ENCODE results near the gene CENPH. TPM values are rescaled to one million over a fixed set of nuclear protein-coding genes. Genes with fewer than 3 reads are reported as not detected.
A peak's percentile ranks its signal among the peaks of the same experiment; 100 is the strongest.
"Not testable (repeated sequence)": the region's sequence is repeated elsewhere in the genome, so short reads cannot be mapped to it uniquely, and the experiment has no call there.

Gene CENPH
- polyA plus RNA-seq (2013) = 23.9 and 25.7 TPM in 2 replicates

DNA sequence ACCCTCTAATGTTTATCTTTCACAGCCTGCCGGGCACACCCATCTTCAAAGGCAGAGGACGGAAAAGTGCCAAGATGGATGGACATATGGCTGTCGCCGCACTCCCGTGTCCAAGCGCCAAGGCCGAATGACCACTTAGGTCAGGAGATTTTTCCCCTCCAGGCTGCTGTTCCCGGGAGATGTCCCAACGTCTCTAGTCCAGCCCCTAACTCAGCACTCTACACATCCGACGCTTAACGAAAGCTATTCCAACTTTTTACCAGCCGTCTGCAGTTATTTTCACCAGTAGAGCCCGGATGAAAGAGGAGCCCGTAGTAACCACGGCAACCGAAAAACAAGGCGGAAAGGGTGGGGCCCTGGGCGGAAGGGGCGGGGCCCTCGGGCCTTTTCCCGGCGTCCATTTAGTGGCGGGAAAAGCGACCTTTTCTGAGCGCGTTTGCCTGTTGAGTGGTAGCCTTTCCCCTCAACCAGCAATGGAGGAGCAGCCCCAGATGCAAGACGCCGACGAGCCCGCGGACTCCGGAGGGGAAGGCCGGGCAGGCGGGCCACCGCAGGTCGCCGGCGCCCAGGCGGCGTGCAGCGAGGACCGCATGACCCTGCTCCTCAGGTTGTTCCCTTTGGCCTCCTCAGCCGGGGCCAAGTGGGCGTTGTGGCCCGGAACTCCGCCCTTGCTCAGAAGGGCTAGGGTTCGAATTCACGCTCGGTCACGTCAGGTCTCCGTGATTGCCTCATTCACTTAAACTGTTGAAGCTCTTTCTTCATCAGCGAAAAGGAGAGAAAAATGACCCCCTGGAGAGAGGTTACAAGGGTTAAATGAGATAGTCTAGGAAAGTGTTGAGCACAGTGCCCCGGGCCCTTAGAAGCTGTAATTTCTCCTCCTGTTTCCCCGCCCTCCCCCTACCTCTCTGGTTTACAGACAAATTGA, at the start of gene CENPH:
CENPH (plus strand) TSS at position 422 of the 925 bp plus-strand sequence; CDS start at position 474, 52 bp downstream.
- Histone ChIP-seq H3K9me3 (ENCODE audit: insufficient read depth, low read depth, low read length) (no peaks in the 10 kb centered on the region), H2BK12ac (ENCODE audit: low read length) (no peak within 1 kb of the TSS), H3K79me1 (ENCODE audit: low read length) (peaks cover 11% of the 10 kb centered on the region), H3K14ac (ENCODE audit: low read length) (peak within 1 kb of the TSS; percentile 86), H3K4ac (ENCODE audit: low read depth, low read length) (peak within 1 kb of the TSS; percentile 13), H3K4me1 (ENCODE audit: control insufficient read depth in 1 of 2, insufficient read depth in 2 of 2, low read length in 2 of 2) (peaks cover 2 to 7% of the 10 kb centered on the region in 2 experiments), H3K79me2 (ENCODE audit: control insufficient read depth, insufficient read depth, low read length, poor library complexity) (peaks cover 6% of the 10 kb centered on the region), H3K23ac (ENCODE audit: low read length) (no peak within 1 kb of the TSS), H3K27me3 (ENCODE audit: insufficient read depth, low read length) (no peaks in the 10 kb centered on the region), H4K8ac (ENCODE audit: low read depth, low read length) (peak within 1 kb of the TSS; percentile 91), H2AK5ac (ENCODE audit: low read length) (no peak within 1 kb of the TSS), H2AFZ (ENCODE audit: insufficient read depth, low read length, poor library complexity) (peak within 1 kb of the TSS; percentile 92), H3K27ac (ENCODE audit: low read depth, low read length) (peak within 1 kb of the TSS; percentile 92), H3K9ac (ENCODE audit: low read length) (peak within 1 kb of the TSS; percentile 88), H3K36me3 (ENCODE audit: control insufficient read depth in 1 of 2, insufficient read depth in 2 of 2, low read length in 2 of 2) (peaks cover 5 to 6% of the 10 kb centered on the region in 2 experiments), H3K18ac (ENCODE audit: low read length) (peak within 1 kb of the TSS; percentile 82), H4K12ac (ENCODE audit: low read depth, low read length) (peak within 1 kb of the TSS; percentile 58), H3K4me2 (ENCODE audit: low read length) (peak within 1 kb of the TSS; percentile 86), H2BK120ac (ENCODE audit: insufficient read depth, low read length, poor library complexity) (peak within 1 kb of the TSS; percentile 54), H4K91ac (ENCODE audit: low read depth, low read length) (peak within 1 kb of the TSS; percentile 60), H3K4me3 (ENCODE audit: low read depth, low read length) (peak within 1 kb of the TSS; percentile 93), H2BK5ac (ENCODE audit: low read depth, low read length, poor library complexity) (peak within 1 kb of the TSS; percentile 71)
- WGBS (ENCODE audit: extremely low coverage, insufficient coverage, insufficient read length) = no CpG with 5 or more reads among the region's 55 CpGs
- DNase-seq = peak; percentile 93 to 98

DNA sequence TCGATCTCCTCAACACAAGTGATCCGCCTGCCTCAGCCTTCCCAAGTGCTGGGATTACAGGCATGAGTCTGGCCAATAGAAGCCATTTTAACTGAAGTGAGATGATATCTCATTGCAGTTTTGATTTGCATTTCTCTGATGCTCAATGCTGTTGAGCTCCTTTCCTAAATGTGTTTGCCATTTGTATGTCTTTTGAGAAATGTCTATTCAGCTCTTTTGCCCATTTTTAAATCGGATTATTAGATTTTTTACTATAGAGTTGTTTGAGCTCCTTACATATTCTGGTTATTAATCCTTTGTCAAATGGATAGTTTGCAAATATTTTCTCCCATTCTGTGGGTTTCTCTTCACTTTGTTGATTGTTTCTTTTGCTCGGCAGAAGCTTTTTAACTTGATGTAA, 49.1 kb upstream of the CENPH start:
- H2BK120ac ChIP-seq (ENCODE audit: insufficient read depth, low read length, poor library complexity); H3K27me3 ChIP-seq (ENCODE audit: insufficient read depth, low read length); H4K8ac ChIP-seq (ENCODE audit: low read depth, low read length); H4K91ac ChIP-seq (ENCODE audit: low read depth, low read length); H3K14ac ChIP-seq (ENCODE audit: low read length); H3K23ac ChIP-seq (ENCODE audit: low read length); H3K79me2 ChIP-seq (ENCODE audit: control insufficient read depth, insufficient read depth, low read length, poor library complexity); H2AK5ac ChIP-seq (ENCODE audit: low read length); H3K9ac ChIP-seq (ENCODE audit: low read length); H3K79me1 ChIP-seq (ENCODE audit: low read length); H4K12ac ChIP-seq (ENCODE audit: low read depth, low read length); H3K4ac ChIP-seq (ENCODE audit: low read depth, low read length); H2BK12ac ChIP-seq (ENCODE audit: low read length); H3K9me3 ChIP-seq (ENCODE audit: insufficient read depth, low read depth, low read length); H3K4me1 ChIP-seq (ENCODE audit: control insufficient read depth in 1 of 2, insufficient read depth in 2 of 2, low read length in 2 of 2); H3K4me2 ChIP-seq (ENCODE audit: low read length); H2BK5ac ChIP-seq (ENCODE audit: low read depth, low read length, poor library complexity); H3K27ac ChIP-seq (ENCODE audit: low read depth, low read length); H2AFZ ChIP-seq (ENCODE audit: insufficient read depth, low read length, poor library complexity); DNase-seq; H3K4me3 ChIP-seq (ENCODE audit: low read depth, low read length); H3K18ac ChIP-seq (ENCODE audit: low read length); H3K36me3 ChIP-seq (ENCODE audit: control insufficient read depth in 1 of 2, insufficient read depth in 2 of 2, low read length in 2 of 2): not testable (repeated sequence)
- WGBS (ENCODE audit: extremely low coverage, insufficient coverage, insufficient read length) = no CpG with 5 or more reads among the region's 4 CpGs

- Histone ChIP-seq H3K4ac (ENCODE audit: low read depth, low read length) (no peak overlapping the region), H3K14ac (ENCODE audit: low read length) (no peak overlapping the region), H2BK120ac (ENCODE audit: insufficient read depth, low read length, poor library complexity) (no peak overlapping the region), H3K9ac (ENCODE audit: low read length) (no peak overlapping the region), H3K27ac (ENCODE audit: low read depth, low read length) (no peak overlapping the region), H4K12ac (ENCODE audit: low read depth, low read length) (no peak overlapping the region), H2BK5ac (ENCODE audit: low read depth, low read length, poor library complexity) (no peak overlapping the region), H4K8ac (ENCODE audit: low read depth, low read length) (no peak overlapping the region), H3K79me2 (ENCODE audit: control insufficient read depth, insufficient read depth, low read length, poor library complexity) (no peaks in the 10 kb centered on the region), H2BK12ac (ENCODE audit: low read length) (no peak overlapping the region), H2AFZ (ENCODE audit: insufficient read depth, low read length, poor library complexity) (no peak overlapping the region), H3K4me2 (ENCODE audit: low read length) (no peak overlapping the region), H4K91ac (ENCODE audit: low read depth, low read length) (no peak overlapping the region), H3K79me1 (ENCODE audit: low read length) (no peaks in the 10 kb centered on the region), H2AK5ac (ENCODE audit: low read length) (no peak overlapping the region), H3K4me3 (ENCODE audit: low read depth, low read length) (no peak overlapping the region), H3K9me3 (ENCODE audit: insufficient read depth, low read depth, low read length) (no peaks in the 10 kb centered on the region), H3K4me1 (ENCODE audit: control insufficient read depth in 1 of 2, insufficient read depth in 2 of 2, low read length in 2 of 2) (no peaks in the 10 kb centered on the region), H3K18ac (ENCODE audit: low read length) (no peak overlapping the region), H3K27me3 (ENCODE audit: insufficient read depth, low read length) (no peaks in the 10 kb centered on the region), H3K23ac (ENCODE audit: low read length) (no peak overlapping the region), H3K36me3 (ENCODE audit: control insufficient read depth in 1 of 2, insufficient read depth in 2 of 2, low read length in 2 of 2) (no peaks in the 10 kb centered on the region)
- no CpG with 5 or more reads among the region's 1 CpG for WGBS (ENCODE audit: extremely low coverage, insufficient coverage, insufficient read length)
- no peak for DNase-seq
Observed at GRCh38 chr5:69140827-69141226, 48.6 kb upstream of the CENPH start.

GRCh38 chr5:69148576-69148975, 40.8 kb upstream of the CENPH start:
- not testable (repeated sequence) for H2AK5ac ChIP-seq (ENCODE audit: low read length); H3K79me2 ChIP-seq (ENCODE audit: control insufficient read depth, insufficient read depth, low read length, poor library complexity); H3K4me1 ChIP-seq (ENCODE audit: control insufficient read depth in 1 of 2, insufficient read depth in 2 of 2, low read length in 2 of 2); H3K9ac ChIP-seq (ENCODE audit: low read length); H3K27me3 ChIP-seq (ENCODE audit: insufficient read depth, low read length); H3K9me3 ChIP-seq (ENCODE audit: insufficient read depth, low read depth, low read length); H3K18ac ChIP-seq (ENCODE audit: low read length); H3K14ac ChIP-seq (ENCODE audit: low read length); H3K79me1 ChIP-seq (ENCODE audit: low read length); H4K91ac ChIP-seq (ENCODE audit: low read depth, low read length); H2BK120ac ChIP-seq (ENCODE audit: insufficient read depth, low read length, poor library complexity); H3K23ac ChIP-seq (ENCODE audit: low read length); H3K4ac ChIP-seq (ENCODE audit: low read depth, low read length); H3K4me2 ChIP-seq (ENCODE audit: low read length); H4K12ac ChIP-seq (ENCODE audit: low read depth, low read length); H3K27ac ChIP-seq (ENCODE audit: low read depth, low read length); H2BK12ac ChIP-seq (ENCODE audit: low read length); H3K36me3 ChIP-seq (ENCODE audit: control insufficient read depth in 1 of 2, insufficient read depth in 2 of 2, low read length in 2 of 2); H2BK5ac ChIP-seq (ENCODE audit: low read depth, low read length, poor library complexity); H4K8ac ChIP-seq (ENCODE audit: low read depth, low read length); H2AFZ ChIP-seq (ENCODE audit: insufficient read depth, low read length, poor library complexity); H3K4me3 ChIP-seq (ENCODE audit: low read depth, low read length)
- WGBS (ENCODE audit: extremely low coverage, insufficient coverage, insufficient read length) = no CpG with 5 or more reads among the region's 7 CpGs
- peak; percentile 66 to 67 for DNase-seq

Measured in trophoblast cell (in vitro differentiated cells and primary cell).